ENCODE measurements around the gene MIR17HG.
"Not testable (repeated sequence)": the region's sequence is repeated elsewhere in the genome, so short reads cannot be mapped to it uniquely, and the experiment has no call there.

Gene MIR17HG

GRCh38 chr13:91346850-91347201 lies 661 bp upstream of the MIR17HG start:
- DNase-seq (ENCODE audit: low read depth in 4 of 4, low spot score in 1 of 4), result peak in 2 of 4 experiments; percentile 29 to 40

GRCh38 chr13:91347996-91348905 lies 764 bp downstream of the MIR17HG start:
- DNase-seq (ENCODE audit: low read depth in 4 of 4, low spot score in 1 of 4), result peak; percentile 43 to 64 (median 58)

GRCh38 chr13:91348906-91349435 lies 1.5 kb downstream of the MIR17HG start:
- peak; percentile 88 to 95 (median 90) for DNase-seq (ENCODE audit: low read depth in 4 of 4, low spot score in 1 of 4)

- DNase-seq (ENCODE audit: low read depth in 4 of 4, low spot score in 1 of 4), result no peak
Observed at GRCh38 chr13:91349992-91350911, 2.8 kb downstream of the MIR17HG start.

GRCh38 chr13:91351123-91351522 lies 3.6 kb downstream of the MIR17HG start:
- no peak for DNase-seq (ENCODE audit: low read depth in 4 of 4, low spot score in 1 of 4)

- DNase-seq (ENCODE audit: low read depth in 4 of 4, low spot score in 1 of 4), result no peak
Observed at GRCh38 chr13:91351980-91352379, 4.5 kb downstream of the MIR17HG start.

GRCh38 chr13:91352891-91353290 lies 5.4 kb downstream of the MIR17HG start:
- DNase-seq (ENCODE audit: low read depth in 4 of 4, low spot score in 1 of 4), result not testable (repeated sequence)

GRCh38 chr13:91353494-91353893 lies 6.0 kb downstream of the MIR17HG start:
- no peak for DNase-seq (ENCODE audit: low read depth in 4 of 4, low spot score in 1 of 4)

GRCh38 chr13:91355099-91355825 lies 7.8 kb downstream of the MIR17HG start:
- no peak for DNase-seq (ENCODE audit: low read depth in 4 of 4, low spot score in 1 of 4)

- DNase-seq (ENCODE audit: low read depth in 4 of 4, low spot score in 1 of 4), result no peak
Observed at GRCh38 chr13:91355826-91356710, 8.6 kb downstream of the MIR17HG start.

- DNase-seq (ENCODE audit: low read depth in 4 of 4, low spot score in 1 of 4), result no peak
Observed at GRCh38 chr13:91356919-91357612, 9.6 kb downstream of the MIR17HG start.

GRCh38 chr13:91357613-91358386 lies 10.3 kb downstream of the MIR17HG start:
- no peak for DNase-seq (ENCODE audit: low read depth in 4 of 4, low spot score in 1 of 4)

GRCh38 chr13:91358387-91358782 lies 10.9 kb downstream of the MIR17HG start:
- DNase-seq (ENCODE audit: low read depth in 4 of 4, low spot score in 1 of 4), result no peak

GRCh38 chr13:91359111-91359510 lies 11.6 kb downstream of the MIR17HG start:
- DNase-seq (ENCODE audit: low read depth in 4 of 4, low spot score in 1 of 4), result no peak

- no peak for DNase-seq (ENCODE audit: low read depth in 4 of 4, low spot score in 1 of 4)
Observed at GRCh38 chr13:91359631-91360030, 12.1 kb downstream of the MIR17HG start.

- no peak for DNase-seq (ENCODE audit: low read depth in 4 of 4, low spot score in 1 of 4)
Observed at GRCh38 chr13:91360246-91360751, 12.8 kb downstream of the MIR17HG start.

- no peak for DNase-seq (ENCODE audit: low read depth in 4 of 4, low spot score in 1 of 4)
Observed at GRCh38 chr13:91361755-91362271, 14.3 kb downstream of the MIR17HG start.

GRCh38 chr13:91362908-91363307 lies 15.4 kb downstream of the MIR17HG start:
- DNase-seq (ENCODE audit: low read depth in 4 of 4, low spot score in 1 of 4), result no peak

Measured in stimulated activated CD4-positive, alpha-beta T cell treated with anti-CD3 and anti-CD28 coated beads, Interleukin-1b, Interleukin-23, amount 100 ng/mL, for 24 hours (primary cell).